Measurements from ENCODE around the gene ZBTB8OS. TPM values are rescaled to one million over a fixed set of nuclear protein-coding genes. Genes with fewer than 3 reads are reported as not detected.

Gene ZBTB8OS
- polyA plus RNA-seq, 3 donors: 40.2 to 85.6 (median 83.3) TPM

GRCh38 chr1:32659581-32659980 lies 9.2 kb upstream of the ZBTB8OS start:
- H3K4me3 Mint-ChIP-seq: no peak overlapping the region
- Histone ChIP-seq H3K27ac (ENCODE audit: low read depth in 1 of 2, low read length in 2 of 2) (no peak overlapping the region), H3K4me1 (ENCODE audit: control insufficient read depth in 1 of 2, insufficient read depth in 2 of 2, low read length in 2 of 2) (no peaks in the 10 kb centered on the region), H4K20me1 (ENCODE audit: insufficient read depth, low read length) (peaks cover 75% of the 10 kb centered on the region), H3K79me2 (ENCODE audit: insufficient read depth, low read length) (peaks cover 73% of the 10 kb centered on the region), H3K36me3 (replicated peaks in 1 of 2; ENCODE audit: control insufficient read depth in 1 of 2, insufficient read depth in 2 of 2, low read length in 2 of 2) (peaks cover 81 to 94% of the 10 kb centered on the region in 2 donors), H3K4me3 (replicated peaks in 1 of 3; ENCODE audit: low read depth in 2 of 3, low read length in 3 of 3) (no peak overlapping the region), H3K27me3 (ENCODE audit: control insufficient read depth in 2 of 2, insufficient read depth in 2 of 2, low read length in 2 of 2) (no peaks in the 10 kb centered on the region), H2AFZ (ENCODE audit: insufficient read depth, low read depth, low read length, poor library complexity, severe bottlenecking) (no peak overlapping the region), H3K4me2 (replicated peaks; ENCODE audit: extremely low read depth, low read length, poor library complexity, severe bottlenecking) (no peak overlapping the region), H3K9me3 (replicated peaks in 1 of 2; ENCODE audit: control insufficient read depth in 1 of 2, insufficient read depth in 1 of 2, low read length in 2 of 2) (no peaks in the 10 kb centered on the region), H3K9ac (ENCODE audit: insufficient read depth, low read length, poor library complexity, severe bottlenecking) (no peak overlapping the region)
- peaks cover 2% of the 10 kb centered on the region for H3K4me1 Mint-ChIP-seq
- no CpG with 5 or more reads among the region's 1 CpG for WGBS (ENCODE audit: insufficient coverage)
- no peak overlapping the region for H3K27ac Mint-ChIP-seq
- H3K27me3 Mint-ChIP-seq (ENCODE audit: low read depth in 3 of 3): no peaks in the 10 kb centered on the region
- H3K9me3 Mint-ChIP-seq: no peaks in the 10 kb centered on the region
- peaks cover 67 to 94% of the 10 kb centered on the region in 2 donors for H3K36me3 Mint-ChIP-seq
- intact Hi-C loops (cut with micrococcal nuclease): loop anchor here in 1 of 2 donors (5.0 kb wide), 1 partner anchor 158 kb away; the partner anchor contains the start of genes S100PBP and YARS1
- DNase-seq: no peak
- no peak for TF ChIP-seq CTCF (IDR thresholded peaks at IDR 0.05)

GRCh38 chr1:32652244-32652962 lies 2.1 kb upstream of the ZBTB8OS start:
- Histone ChIP-seq H3K36me3 (replicated peaks in 1 of 2; ENCODE audit: control insufficient read depth in 1 of 2, insufficient read depth in 2 of 2, low read length in 2 of 2) (peaks cover 37 to 55% of the 10 kb centered on the region in 2 donors), H2AFZ (ENCODE audit: insufficient read depth, low read depth, low read length, poor library complexity, severe bottlenecking) (peak overlapping the region; percentile 97), H3K79me2 (ENCODE audit: insufficient read depth, low read length) (peaks cover 90% of the 10 kb centered on the region), H3K9me3 (replicated peaks in 1 of 2; ENCODE audit: control insufficient read depth in 1 of 2, insufficient read depth in 1 of 2, low read length in 2 of 2) (no peaks in the 10 kb centered on the region), H3K4me1 (ENCODE audit: control insufficient read depth in 1 of 2, insufficient read depth in 2 of 2, low read length in 2 of 2) (peaks cover 34 to 41% of the 10 kb centered on the region in 2 donors), H3K9ac (ENCODE audit: insufficient read depth, low read length, poor library complexity, severe bottlenecking) (peak overlapping the region; percentile 91), H3K4me3 (replicated peaks in 1 of 3; ENCODE audit: low read depth in 2 of 3, low read length in 3 of 3) (peak overlapping the region in 1 of 3 experiments; percentile 91), H4K20me1 (ENCODE audit: insufficient read depth, low read length) (peaks cover 39% of the 10 kb centered on the region), H3K27ac (ENCODE audit: low read depth in 1 of 2, low read length in 2 of 2) (peak overlapping the region in 1 of 2 donors; percentile 98), H3K4me2 (replicated peaks; ENCODE audit: extremely low read depth, low read length, poor library complexity, severe bottlenecking) (peak overlapping the region; percentile 84), H3K27me3 (ENCODE audit: control insufficient read depth in 2 of 2, insufficient read depth in 2 of 2, low read length in 2 of 2) (no peaks in the 10 kb centered on the region)
- intact Hi-C loops (cut with micrococcal nuclease): loop anchor here in 1 of 2 donors (5.0 kb wide), 1 partner anchor 165 kb away; the partner anchor contains the start of genes S100PBP and YARS1
- TF ChIP-seq CTCF (IDR thresholded peaks at IDR 0.05): no peak
- 93% methylated on average over 6 of the region's 16 CpGs for WGBS (ENCODE audit: insufficient coverage)
- DNase-seq: no peak
- Mint-ChIP-seq H3K4me1 (peaks cover 42% of the 10 kb centered on the region), H3K27me3 (ENCODE audit: low read depth in 3 of 3) (no peaks in the 10 kb centered on the region), H3K36me3 (peaks cover 41 to 55% of the 10 kb centered on the region in 2 donors), H3K4me3 (peak overlapping the region; percentile 90 to 92), H3K27ac (peak overlapping the region; percentile 19 to 100 (median 99)), H3K9me3 (peaks cover 0 to 3% (median 0%) of the 10 kb centered on the region in 7 donors)

All from CD14-positive monocyte (primary cell).